Breast epithelium (tissue), 4 donors: Measurements from ENCODE around the gene UBE3D. TPM values are rescaled to one million over a fixed set of nuclear protein-coding genes. Genes with fewer than 3 reads are reported as not detected.

Experiments used
- DNase-seq, 2 donors: peaks; one replicate each; pipeline ENCODE4 v3.0.0-alpha.2; 2019; ENCODE audit warnings: low spot score in 2 of 2
- H3K27ac ChIP-seq, 2 donors: fragments of 200-600 bp; sonication (generic) in 1 of 2; one replicate each; pipeline ENCODE4 v1.5.1; 2016 to 2019; ENCODE audit warnings: mild to moderate bottlenecking in 1 of 2
- H3K27me3 ChIP-seq, 2 donors: fragments of 200-600 bp; sonication (generic) in 1 of 2; one replicate each; pipeline versions ENCODE4 v1.5.1 to v1.6.0; 2017 to 2019; ENCODE audit warnings: control low read depth in 1 of 2, mild to moderate bottlenecking in 1 of 2
- H3K36me3 ChIP-seq: fragments of 200-600 bp; one replicate; pipeline ENCODE4 v1.5.1; 2019
- H3K4me1 ChIP-seq, 2 donors: fragments of 200-600 bp; sonication (generic); one replicate each; pipeline ENCODE4 v1.5.1; 2016 to 2019; ENCODE audit warnings: control low read depth in 1 of 2
- H3K4me3 ChIP-seq, 3 donors: fragments of 200-600 bp; sonication (generic); 1 replicate in 2 of 3; 2 replicates in 1 of 3; pipeline ENCODE4 v1.5.1; 2016 to 2019; ENCODE audit warnings: mild to moderate bottlenecking in 3 of 3, moderate library complexity in 2 of 3
- H3K9me3 ChIP-seq, 2 donors: fragments of 200-600 bp; sonication (generic) in 1 of 2; one replicate each; pipeline ENCODE4 v1.5.1; 2016 to 2019; ENCODE audit warnings: control low read depth in 1 of 2
- CTCF ChIP-seq, 3 donors: fragments of 450-650 bp; IDR thresholded peaks; one replicate each; pipeline ENCODE4 v1.5.1; 2016 to 2017; ENCODE audit warnings: antibody characterized with exemption in 3 of 3, mild to moderate bottlenecking in 3 of 3, moderate library complexity in 3 of 3
- POLR2A ChIP-seq: fragments of 450-650 bp; IDR thresholded peaks from one replicate; pipeline ENCODE4 v1.6.1; 2016; ENCODE audit warnings: antibody characterized with exemption, mild to moderate bottlenecking, moderate library complexity
- POLR2AphosphoS5 ChIP-seq, 3 donors: sonication (generic); formaldehyde crosslinking; IDR thresholded peaks; one replicate each; pipeline ENCODE4 v1.6.1; 2017; ENCODE audit warnings: antibody characterized with exemption in 3 of 3
- intact Hi-C: fragments of 100-400 bp; cut with DNase I; formaldehyde crosslinking; loops from one replicate; pipeline ENCODE4 v1.15.1; 2023; ENCODE audit warnings: low total_unique reads
- total RNA-seq, 3 donors: library from RNA; depleted of rRNA; stranded (reverse); fragments of >200 nt; gene quantifications; one replicate each; pipeline ENCODE4 v1.1.0, GENCODE V29; 2016

Gene UBE3D
- total RNA-seq, 3 donors from 2014 or later: 8.8 to 14.7 (median 13.5) TPM

DNA sequence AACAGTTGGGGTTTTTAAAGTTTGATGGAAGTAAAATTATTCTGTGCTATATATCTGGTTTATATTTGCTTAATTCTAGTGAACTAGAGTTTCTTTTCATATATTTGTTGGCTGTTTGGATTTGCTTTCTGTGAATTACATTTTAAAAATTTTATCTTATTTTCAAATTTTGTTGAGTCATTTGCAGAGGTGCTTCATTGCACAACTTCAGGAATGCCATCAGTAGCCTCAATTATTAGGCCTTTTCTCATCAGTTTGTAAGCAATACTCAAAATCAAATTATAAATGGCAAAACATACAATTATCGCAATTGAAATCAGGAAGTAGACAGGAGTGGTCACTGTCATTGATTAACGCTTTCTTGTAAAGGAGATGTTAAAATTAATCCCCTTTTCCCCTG, 96.9 kb downstream of the UBE3D start:
- no peaks in the 10 kb centered on the region for H3K9me3 ChIP-seq
- no peak for DNase-seq
- intact Hi-C loops: no loop called here
- no peak for TF ChIP-seq POLR2AphosphoS5 (IDR thresholded peaks at IDR 0.05)
- no peak for TF ChIP-seq CTCF (IDR thresholded peaks at IDR 0.05)
- no peak for TF ChIP-seq POLR2A
- no peaks in the 10 kb centered on the region for H3K27me3 ChIP-seq
- H3K4me1 ChIP-seq: no peaks in the 10 kb centered on the region
- no peak overlapping the region for H3K4me3 ChIP-seq
- H3K27ac ChIP-seq: no peak overlapping the region
- H3K36me3 ChIP-seq: no peaks in the 10 kb centered on the region

- intact Hi-C loops: no loop called here
- no peaks in the 10 kb centered on the region for H3K9me3 ChIP-seq
- H3K36me3 ChIP-seq: no peaks in the 10 kb centered on the region
- H3K4me3 ChIP-seq: no peak overlapping the region
- H3K27me3 ChIP-seq: no peaks in the 10 kb centered on the region
- DNase-seq: no peak
- H3K27ac ChIP-seq: no peak overlapping the region
- TF ChIP-seq POLR2A (no peak), CTCF (IDR thresholded peaks at IDR 0.05) (no peak), POLR2AphosphoS5 (IDR thresholded peaks at IDR 0.05) (no peak)
- no peaks in the 10 kb centered on the region for H3K4me1 ChIP-seq
Measured at GRCh38 chr6:82963191-82963925, 102.3 kb downstream of the UBE3D start.

- intact Hi-C loops: no loop called here
- H3K36me3 ChIP-seq: no peaks in the 10 kb centered on the region
- no peaks in the 10 kb centered on the region for H3K27me3 ChIP-seq
- H3K27ac ChIP-seq: no peak overlapping the region
- no peaks in the 10 kb centered on the region for H3K9me3 ChIP-seq
- no peaks in the 10 kb centered on the region for H3K4me1 ChIP-seq
- TF ChIP-seq CTCF (IDR thresholded peaks at IDR 0.05) (no peak), POLR2AphosphoS5 (IDR thresholded peaks at IDR 0.05) (no peak), POLR2A (no peak)
- no peak overlapping the region for H3K4me3 ChIP-seq
- DNase-seq: no peak
Measured at GRCh38 chr6:82959385-82959941, 106.2 kb downstream of the UBE3D start.

DNA sequence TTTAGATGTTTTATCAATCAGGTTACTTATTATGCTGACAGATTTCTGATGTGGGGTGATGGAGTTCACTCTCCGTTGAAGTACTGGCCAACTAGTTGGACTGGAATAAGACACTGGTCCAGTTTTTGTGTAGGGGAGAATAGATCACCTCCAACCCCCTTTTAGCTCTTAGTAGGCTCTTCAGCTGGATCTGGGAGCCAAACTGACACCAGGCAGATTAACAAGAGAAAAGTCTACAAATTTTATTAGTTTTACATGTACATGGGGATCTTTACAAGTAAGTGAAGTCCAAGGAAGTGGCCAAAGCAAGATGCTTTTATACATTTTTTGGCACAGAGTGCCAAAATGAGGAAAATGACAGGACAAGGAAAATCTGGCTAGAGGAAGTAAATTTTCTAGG, 107.1 kb downstream of the UBE3D start:
- intact Hi-C loops: no loop called here
- no peak overlapping the region for H3K27ac ChIP-seq
- no peak overlapping the region for H3K4me3 ChIP-seq
- no peak for DNase-seq
- H3K4me1 ChIP-seq: no peaks in the 10 kb centered on the region
- no peaks in the 10 kb centered on the region for H3K36me3 ChIP-seq
- no peaks in the 10 kb centered on the region for H3K27me3 ChIP-seq
- H3K9me3 ChIP-seq: no peaks in the 10 kb centered on the region
- TF ChIP-seq POLR2AphosphoS5 (IDR thresholded peaks at IDR 0.05): no peak
- no peak for TF ChIP-seq POLR2A
- TF ChIP-seq CTCF (IDR thresholded peaks at IDR 0.05): no peak

- Histone ChIP-seq H3K27me3 (no peaks in the 10 kb centered on the region), H3K27ac (no peak overlapping the region), H3K4me3 (no peak overlapping the region), H3K4me1 (no peaks in the 10 kb centered on the region), H3K9me3 (no peaks in the 10 kb centered on the region), H3K36me3 (no peaks in the 10 kb centered on the region)
- DNase-seq: no peak
- intact Hi-C loops: no loop called here
- TF ChIP-seq CTCF (IDR thresholded peaks at IDR 0.05) (no peak), POLR2AphosphoS5 (IDR thresholded peaks at IDR 0.05) (no peak)
Measured at GRCh38 chr6:82957868-82958245, 107.8 kb downstream of the UBE3D start.
